ES-I3 (cell line): ENCODE results near the gene LRMDA.
"Not testable (repeated sequence)": the region's sequence is repeated elsewhere in the genome, so short reads cannot be mapped to it uniquely, and the experiment has no call there.

Source experiments
- H3K36me3 ChIP-seq: 2 replicates; pipeline ENCODE4 v1.6.1; 2013; ENCODE audit warnings: mild to moderate bottlenecking, low read length, control low read depth, moderate library complexity; ENCODE audit not compliant: insufficient read depth
- H3K4me1 ChIP-seq: 2 replicates; pipeline ENCODE4 v1.6.1; 2013; ENCODE audit warnings: mild to moderate bottlenecking, control low read depth, low read length; ENCODE audit not compliant: insufficient read depth
- H3K9ac ChIP-seq: 2 replicates; pipeline ENCODE4 v1.6.1; 2013; ENCODE audit warnings: low read depth, mild to moderate bottlenecking, low read length, moderate library complexity
- H3K9me3 ChIP-seq: 2 replicates; pipeline ENCODE4 v1.6.1; 2013; ENCODE audit warnings: mild to moderate bottlenecking, low read length, moderate library complexity; ENCODE audit not compliant: control insufficient read depth, insufficient read depth

LRMDA gene

DNA sequence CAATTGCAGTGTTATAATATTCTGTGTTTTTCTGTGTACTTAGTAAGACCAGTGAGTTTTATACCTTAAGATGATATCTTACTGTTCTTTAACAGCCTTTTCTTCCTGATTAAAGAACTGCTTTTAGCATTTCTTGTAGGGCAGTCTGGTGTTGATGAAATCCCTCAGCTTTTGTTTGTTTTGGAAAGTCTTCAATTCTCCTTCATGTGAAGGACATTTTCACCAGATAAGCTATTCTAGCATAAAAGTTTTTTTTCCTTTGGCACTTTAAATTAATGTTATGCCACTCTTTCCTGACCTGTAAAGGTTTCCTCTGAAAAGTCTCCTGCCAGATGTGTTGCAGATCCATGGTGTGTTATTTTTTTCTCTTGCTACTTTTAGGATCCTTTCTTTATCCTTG is 1059.8 kb downstream of the LRMDA start:
- Histone ChIP-seq H3K9ac (no peak overlapping the region), H3K9me3 (peaks cover 3% of the 10 kb centered on the region; the same call in 1 of the 2 replicates), H3K36me3 (no peaks in the 10 kb centered on the region), H3K4me1 (no peaks in the 10 kb centered on the region)

DNA sequence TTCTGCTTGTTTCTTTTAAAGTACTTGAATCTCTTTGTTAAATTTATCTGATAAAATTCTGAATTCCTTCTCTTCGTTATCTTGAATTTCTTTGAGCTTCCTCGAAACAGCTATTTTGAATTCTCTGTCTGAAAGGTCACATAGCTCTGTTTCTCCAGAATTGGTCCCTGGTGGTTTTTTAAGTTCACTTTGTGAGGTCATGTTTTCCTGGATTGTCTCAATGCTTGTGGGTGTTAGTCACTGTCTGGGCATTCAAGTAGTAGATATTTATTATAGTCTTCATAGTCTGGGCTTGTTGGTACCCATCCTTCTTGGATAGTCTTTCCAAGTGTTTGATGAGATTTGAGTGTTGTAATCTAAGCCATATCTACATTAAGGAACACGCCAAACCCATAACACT is 1060.6 kb downstream of the LRMDA start:
- H3K9me3 ChIP-seq = peaks cover 3% of the 10 kb centered on the region; the same call in 1 of the 2 replicates
- H3K9ac ChIP-seq = no peak overlapping the region
- no peaks in the 10 kb centered on the region for H3K36me3 ChIP-seq
- no peaks in the 10 kb centered on the region for H3K4me1 ChIP-seq

DNA sequence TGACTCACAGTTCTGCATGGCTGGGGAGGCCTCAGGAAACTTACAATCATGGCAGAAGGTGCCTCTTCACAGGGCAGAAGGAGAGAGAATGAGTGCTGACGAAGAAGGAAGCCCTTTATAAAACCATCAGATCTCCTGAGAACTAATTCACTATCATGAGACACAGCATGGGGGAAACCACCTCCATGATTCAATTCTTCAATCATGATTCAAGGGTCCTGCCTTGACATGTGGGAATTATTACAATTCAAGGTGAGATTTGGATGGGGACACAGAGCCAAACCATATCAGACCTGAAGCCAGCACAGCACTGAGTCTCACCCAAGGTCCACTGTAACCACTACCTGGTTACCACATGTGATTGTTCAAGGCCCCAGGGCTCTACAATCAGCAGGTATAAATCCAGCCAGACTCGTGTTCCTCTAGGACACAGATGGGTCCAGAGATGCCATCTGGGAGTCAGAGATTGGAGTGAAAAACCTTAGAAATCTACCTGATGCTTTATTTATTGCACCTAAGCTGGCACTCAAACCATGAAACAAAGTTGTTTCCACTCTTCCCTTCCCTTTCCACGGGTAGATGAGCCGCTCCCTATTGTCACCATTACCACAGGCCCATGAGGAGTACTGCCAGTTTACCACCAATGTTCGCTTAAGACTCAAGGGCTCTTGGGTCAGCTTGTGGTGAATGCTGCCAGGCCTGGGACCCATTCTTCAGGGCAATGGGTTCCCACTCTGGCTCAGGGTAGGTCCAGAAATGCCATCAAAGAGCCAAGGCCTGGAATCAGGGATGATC is 1061.5 kb downstream of the LRMDA start:
- peaks cover 3% of the 10 kb centered on the region; the same call in 1 of the 2 replicates for H3K9me3 ChIP-seq
- no peaks in the 10 kb centered on the region for H3K36me3 ChIP-seq
- H3K9ac ChIP-seq = no peak overlapping the region
- H3K4me1 ChIP-seq = no peaks in the 10 kb centered on the region

DNA sequence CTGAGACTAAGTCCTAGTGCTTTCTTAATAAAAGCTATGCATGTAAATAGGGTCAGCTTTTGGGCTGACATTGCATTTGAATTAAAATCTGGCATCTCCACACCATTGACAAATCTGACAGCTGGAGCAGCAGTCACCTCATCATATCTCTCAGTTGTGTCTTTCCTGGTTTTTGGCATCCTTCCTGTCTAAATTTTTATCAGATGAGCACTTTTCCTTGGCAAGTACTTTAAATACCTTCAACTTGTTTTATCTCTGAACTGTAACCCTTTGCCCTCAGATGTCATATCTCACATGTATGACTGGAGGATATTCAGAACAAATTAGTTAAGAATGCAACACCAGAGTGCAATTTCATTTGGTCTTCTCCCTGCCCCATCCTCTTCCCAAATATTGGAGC is 1066.2 kb downstream of the LRMDA start:
- H3K4me1 ChIP-seq = no peaks in the 10 kb centered on the region
- 0 out of 2 replicates have a peak, but pooled peaks cover 3% of the 10 kb centered on the region for H3K9me3 ChIP-seq
- no peaks in the 10 kb centered on the region for H3K36me3 ChIP-seq
- no peak overlapping the region for H3K9ac ChIP-seq

DNA sequence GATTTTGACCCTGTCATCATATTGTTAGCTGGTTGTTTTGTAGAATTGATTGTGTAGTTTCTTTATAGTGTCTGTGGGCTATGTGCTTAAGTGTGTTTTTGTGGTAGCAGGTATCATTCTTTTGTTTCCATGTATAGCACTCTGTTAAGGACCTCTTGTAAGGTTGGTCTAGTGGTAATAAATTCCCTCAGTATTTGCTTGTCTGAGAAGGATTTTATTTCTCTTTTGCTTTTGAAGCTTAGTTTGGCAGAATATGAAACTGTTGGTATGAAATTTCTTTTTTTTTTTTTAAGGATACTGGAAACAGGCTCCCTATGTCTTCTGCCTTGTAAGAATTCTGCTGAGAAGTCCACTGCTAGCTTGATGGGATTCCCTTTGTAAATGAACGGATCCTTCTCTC is 1073.4 kb downstream of the LRMDA start:
- H3K9ac ChIP-seq = no peak overlapping the region

DNA sequence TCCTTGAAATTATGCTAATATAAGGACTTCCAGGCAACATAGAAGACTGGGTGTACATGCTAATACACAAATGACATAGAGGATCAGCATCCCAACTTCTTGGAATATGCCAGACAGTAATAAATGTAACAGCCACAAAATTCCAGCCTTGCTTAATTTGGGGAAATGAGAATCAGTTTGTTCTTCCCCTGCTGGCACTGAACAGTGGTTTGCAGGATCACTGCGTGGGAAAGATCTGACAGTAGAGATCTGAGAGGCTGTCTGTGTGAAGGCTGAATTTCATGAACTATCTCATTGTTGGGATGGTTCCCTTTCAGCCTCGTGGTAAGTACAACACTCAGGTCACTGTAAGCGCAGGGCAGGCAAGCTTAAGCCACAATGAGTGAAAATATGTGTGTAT is 1078.0 kb downstream of the LRMDA start:
- Histone ChIP-seq H3K9me3 (peaks cover 3% of the 10 kb centered on the region; the same call in 1 of the 2 replicates), H3K36me3 (no peaks in the 10 kb centered on the region), H3K9ac (no peak overlapping the region), H3K4me1 (no peaks in the 10 kb centered on the region)

More for the DNA sequence above, 1073.4 kb downstream of the LRMDA start:
- Histone ChIP-seq H3K36me3 (no peaks in the 10 kb centered on the region), H3K9me3 (0 out of 2 replicates have a peak, but pooled peaks cover 3% of the 10 kb centered on the region), H3K4me1 (no peaks in the 10 kb centered on the region)

DNA sequence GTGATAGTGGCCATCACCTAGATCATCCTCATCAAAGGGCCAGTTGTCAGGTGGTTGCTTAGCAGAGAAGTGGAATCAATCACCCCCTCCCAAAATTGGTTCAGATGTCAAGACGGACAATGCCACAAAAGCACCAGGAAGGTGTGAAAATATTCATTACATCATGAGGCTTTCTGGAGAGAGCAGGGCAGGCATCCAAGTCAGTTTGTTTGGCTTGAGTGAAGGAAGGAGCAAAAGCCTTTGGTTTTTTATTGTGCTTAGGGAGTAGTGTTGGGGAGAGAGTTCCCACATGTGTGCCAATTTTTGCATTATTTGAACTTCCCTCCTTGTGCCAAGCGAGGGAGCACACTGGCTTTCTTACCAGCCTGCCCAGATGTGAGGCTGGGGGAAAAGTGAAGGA is 1082.9 kb downstream of the LRMDA start:
- Histone ChIP-seq H3K36me3 (no peaks in the 10 kb centered on the region), H3K9ac (no peak overlapping the region), H3K4me1 (no peaks in the 10 kb centered on the region), H3K9me3 (no peaks in the 10 kb centered on the region; the same call in 1 of the 2 replicates)

DNA sequence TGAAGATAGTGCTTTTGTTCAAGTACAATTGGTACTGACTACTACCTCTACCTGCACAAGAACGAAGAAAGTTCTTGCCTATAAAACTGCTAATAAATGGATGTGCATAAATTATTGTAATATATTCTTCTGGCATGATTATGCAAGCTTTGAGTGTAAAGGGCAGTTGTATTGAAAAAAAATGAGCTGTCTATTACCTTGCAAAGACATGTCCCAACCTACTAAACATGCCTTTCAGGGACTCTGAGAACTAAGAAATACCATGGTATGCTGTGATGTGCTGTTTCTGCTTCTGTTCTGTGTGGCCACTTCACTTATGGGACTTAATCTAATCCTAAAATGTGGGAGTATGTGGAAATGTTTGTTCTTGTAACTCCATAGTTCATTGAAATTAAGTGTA is 1083.4 kb downstream of the LRMDA start:
- Histone ChIP-seq H3K9me3 (no peaks in the 10 kb centered on the region; the same call in 1 of the 2 replicates), H3K9ac (no peak overlapping the region), H3K36me3 (no peaks in the 10 kb centered on the region)

DNA sequence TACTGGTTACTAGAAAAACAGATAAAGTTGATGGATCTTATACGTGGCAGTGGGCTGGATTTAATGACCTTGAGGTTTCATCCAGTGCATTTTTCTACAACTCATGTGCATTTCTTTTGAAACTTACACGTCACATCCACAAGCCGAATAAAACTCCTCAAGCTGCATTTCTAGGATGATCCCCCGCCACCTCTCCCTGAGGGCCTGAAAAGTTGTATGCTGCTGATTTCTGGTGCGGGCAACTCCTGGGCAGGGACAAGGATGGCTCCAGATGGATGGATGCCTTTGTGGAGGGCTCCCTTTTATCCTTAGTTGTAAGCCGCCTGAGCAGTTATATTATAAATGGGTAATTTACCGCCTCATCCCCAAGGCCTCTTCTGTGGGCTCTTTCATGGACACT is 1091.1 kb downstream of the LRMDA start:
- Histone ChIP-seq H3K9ac (no peak overlapping the region), H3K9me3 (no peaks in the 10 kb centered on the region), H3K36me3 (no peaks in the 10 kb centered on the region), H3K4me1 (no peaks in the 10 kb centered on the region)

More for the DNA sequence above, 1083.4 kb downstream of the LRMDA start:
- H3K4me1 ChIP-seq = no peaks in the 10 kb centered on the region

DNA sequence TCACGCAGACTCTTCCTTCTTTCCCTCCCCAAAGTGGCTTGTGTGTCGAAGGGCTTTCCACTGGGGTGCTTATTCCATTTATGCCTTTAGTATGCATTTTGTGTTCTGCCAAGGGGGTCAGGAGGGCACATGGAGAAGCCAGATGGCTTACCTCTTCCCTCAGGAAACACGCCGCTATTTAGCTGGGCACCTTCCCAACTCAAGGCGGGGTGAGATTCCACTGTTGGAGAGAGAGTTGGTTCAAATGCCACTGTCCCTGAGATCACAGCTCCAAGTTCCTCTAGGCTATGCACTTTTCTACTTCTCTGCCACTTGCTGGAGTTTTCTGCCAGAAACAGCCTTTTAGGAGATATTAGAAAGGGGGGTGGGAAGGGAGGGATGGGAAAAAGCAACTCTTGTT is 1091.8 kb downstream of the LRMDA start:
- Histone ChIP-seq H3K9ac (no peak overlapping the region), H3K9me3 (no peaks in the 10 kb centered on the region), H3K4me1 (no peaks in the 10 kb centered on the region), H3K36me3 (no peaks in the 10 kb centered on the region)

DNA sequence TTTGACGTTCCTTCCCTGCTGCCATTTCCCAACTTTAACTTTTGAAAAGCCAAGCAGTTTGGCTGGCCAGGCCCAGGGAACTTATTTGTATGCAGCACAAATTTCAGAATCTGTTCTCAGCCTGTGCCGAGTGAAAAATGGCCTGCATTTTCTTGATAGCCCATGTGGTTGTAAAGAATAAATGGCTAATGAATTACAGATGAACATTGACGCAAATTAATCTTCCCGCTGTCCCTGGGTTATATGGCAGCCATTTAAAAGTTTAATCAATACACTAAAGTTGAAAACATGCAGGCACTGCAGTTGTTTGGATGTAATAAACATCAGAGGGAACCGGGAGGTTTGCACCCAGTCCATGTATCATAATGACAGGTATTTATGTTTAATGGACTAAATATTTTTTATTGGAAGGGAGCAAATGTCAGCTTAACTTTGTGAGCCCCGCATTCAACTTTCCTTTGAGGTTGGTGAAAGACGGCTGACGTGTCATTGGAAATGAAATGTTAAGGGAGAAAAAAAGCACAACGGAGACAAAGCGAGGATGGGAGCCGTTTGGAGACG is 1092.4 kb downstream of the LRMDA start:
- H3K9me3 ChIP-seq = no peaks in the 10 kb centered on the region
- no peaks in the 10 kb centered on the region for H3K4me1 ChIP-seq
- no peaks in the 10 kb centered on the region for H3K36me3 ChIP-seq
- H3K9ac ChIP-seq = no peak overlapping the region

DNA sequence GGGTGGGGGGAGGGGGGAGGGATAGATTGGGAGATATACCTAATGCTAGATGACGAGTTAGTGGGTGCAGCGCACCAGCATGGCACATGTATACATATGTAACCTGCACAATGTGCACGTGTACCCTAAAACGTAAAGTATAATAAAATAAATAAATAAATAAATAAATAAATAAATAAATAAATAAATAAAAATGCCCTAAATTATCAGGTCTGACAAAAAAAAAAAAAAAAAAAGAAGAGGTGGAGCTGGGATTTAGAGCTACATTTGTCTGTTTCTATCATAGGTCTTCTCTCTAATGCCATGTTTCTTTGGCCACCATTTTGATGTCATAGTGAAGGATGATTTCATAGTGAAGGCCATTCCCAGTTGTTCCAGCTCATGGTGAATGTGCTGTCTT is 1095.4 kb downstream of the LRMDA start:
- not testable (repeated sequence) for H3K36me3 ChIP-seq, H3K9ac ChIP-seq, H3K9me3 ChIP-seq, H3K4me1 ChIP-seq

DNA sequence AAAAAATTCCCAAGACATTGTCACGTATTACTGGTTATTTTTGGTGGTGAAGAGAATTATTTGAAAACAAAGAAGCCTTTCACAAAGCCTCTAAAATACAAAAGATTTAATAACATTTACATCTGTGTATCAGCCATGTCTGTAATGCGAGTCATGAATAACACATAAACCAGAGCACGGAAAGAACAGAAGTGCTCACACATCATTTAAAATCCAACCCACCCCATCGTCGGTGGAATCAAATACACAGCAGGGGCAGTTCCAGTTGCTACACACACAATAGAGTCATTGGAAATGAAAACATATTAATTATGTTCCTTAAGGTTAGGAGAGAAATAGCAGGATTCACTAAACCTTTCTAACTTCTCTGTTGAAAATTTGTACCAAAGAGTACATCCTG is 1108.9 kb downstream of the LRMDA start:
- H3K9ac ChIP-seq = no peak overlapping the region
- no peaks in the 10 kb centered on the region for H3K4me1 ChIP-seq
- H3K9me3 ChIP-seq = no peaks in the 10 kb centered on the region
- no peaks in the 10 kb centered on the region for H3K36me3 ChIP-seq

DNA sequence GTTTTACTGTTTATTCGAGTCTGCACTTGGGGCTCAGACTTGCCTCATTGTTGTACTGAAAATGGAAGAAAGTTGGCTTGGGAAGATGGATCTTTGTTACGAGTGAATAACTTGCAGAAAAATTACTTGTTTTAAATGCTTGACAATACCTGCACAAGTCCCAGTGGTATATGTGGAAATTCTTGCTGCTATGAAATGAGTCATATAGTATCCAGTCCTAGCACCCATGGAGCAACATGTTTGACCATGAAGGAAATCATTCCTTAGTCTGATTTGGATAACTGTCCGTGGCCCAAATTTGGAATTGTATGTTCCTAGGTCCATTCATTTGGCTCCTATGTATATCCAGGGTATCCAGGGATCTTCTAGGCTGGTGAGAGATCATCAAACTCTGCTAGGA is 1109.4 kb downstream of the LRMDA start:
- H3K9ac ChIP-seq = no peak overlapping the region
- no peaks in the 10 kb centered on the region for H3K36me3 ChIP-seq
- no peaks in the 10 kb centered on the region for H3K9me3 ChIP-seq
- H3K4me1 ChIP-seq = no peaks in the 10 kb centered on the region

DNA sequence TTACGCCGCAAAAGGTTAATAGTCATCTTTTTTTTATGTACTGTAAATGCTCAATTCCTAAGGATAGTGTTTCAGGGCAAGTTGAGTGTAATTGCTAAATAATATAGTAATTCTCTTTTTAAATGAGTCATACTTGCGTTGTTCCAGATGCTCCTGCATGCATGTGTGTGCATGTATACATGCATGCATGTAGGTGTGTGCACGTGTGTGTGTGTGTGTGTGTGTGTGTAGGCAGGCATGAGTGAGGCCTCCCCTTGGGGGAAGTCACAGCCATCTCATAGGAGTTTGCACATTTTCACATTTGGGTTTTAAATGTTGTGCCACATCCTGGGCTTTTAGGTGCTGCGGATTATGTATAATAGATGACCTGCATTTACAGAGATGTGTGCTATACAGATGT is 1110.4 kb downstream of the LRMDA start:
- Histone ChIP-seq H3K4me1 (no peaks in the 10 kb centered on the region), H3K9me3 (no peaks in the 10 kb centered on the region), H3K36me3 (no peaks in the 10 kb centered on the region), H3K9ac (no peak overlapping the region)
